GM15510 (cell line): ENCODE results near the gene CNPY4.

Experiments
- POLR2A ChIP-seq: IDR thresholded peaks from 3 replicates; pipeline ENCODE4 v1.6.1; 2011; ENCODE audit warnings: borderline replicate concordance; ENCODE audit not compliant: insufficient read length; ENCODE audit errors: extremely low read depth

Gene CNPY4

DNA sequence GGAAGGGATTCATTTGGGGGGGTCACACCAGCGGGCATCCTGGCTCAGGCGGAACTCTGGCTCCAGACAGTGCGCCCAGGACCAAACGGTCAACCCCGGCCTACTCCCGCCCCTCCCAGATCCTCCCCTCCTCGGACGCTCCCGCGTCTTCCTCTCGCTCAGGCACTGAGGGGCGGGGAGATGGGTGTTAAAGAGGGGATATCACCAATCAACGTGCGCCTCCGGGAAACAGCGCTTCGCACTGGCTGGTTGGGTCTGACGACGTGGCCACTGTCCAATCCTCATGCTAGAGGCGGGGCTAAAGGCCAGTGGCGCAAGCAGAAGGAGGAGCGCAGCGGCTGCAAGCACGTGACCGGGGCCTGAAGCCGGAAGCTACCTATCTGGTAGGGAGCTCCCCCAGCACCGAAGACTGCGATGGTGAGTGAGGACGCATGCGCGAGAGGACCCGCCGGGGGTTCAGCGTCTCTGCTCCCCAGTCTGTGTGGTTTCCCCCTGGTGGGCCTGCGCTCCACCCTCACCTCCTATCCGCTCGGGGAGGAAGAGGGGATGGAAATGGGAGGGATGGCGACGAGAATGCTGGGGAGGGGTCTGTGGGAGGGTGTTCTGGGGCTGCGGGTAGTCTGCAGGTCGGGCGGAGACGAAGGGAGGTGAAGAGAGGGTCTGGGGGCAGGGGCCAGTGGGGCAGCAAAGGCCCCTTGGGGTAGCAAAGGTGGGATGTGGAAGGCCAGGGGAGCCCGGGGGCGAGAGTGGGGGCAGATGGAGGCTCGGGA is 29.3 kb downstream of the CNPY4 start, which contains the start of gene LAMTOR4:
Gene LAMTOR4, plus strand, starts transcription at position 360 of the 770 bp plus-strand sequence. Its CDS starts 55 bp downstream, at position 415.
- peak; percentile 87 for TF ChIP-seq POLR2A

DNA sequence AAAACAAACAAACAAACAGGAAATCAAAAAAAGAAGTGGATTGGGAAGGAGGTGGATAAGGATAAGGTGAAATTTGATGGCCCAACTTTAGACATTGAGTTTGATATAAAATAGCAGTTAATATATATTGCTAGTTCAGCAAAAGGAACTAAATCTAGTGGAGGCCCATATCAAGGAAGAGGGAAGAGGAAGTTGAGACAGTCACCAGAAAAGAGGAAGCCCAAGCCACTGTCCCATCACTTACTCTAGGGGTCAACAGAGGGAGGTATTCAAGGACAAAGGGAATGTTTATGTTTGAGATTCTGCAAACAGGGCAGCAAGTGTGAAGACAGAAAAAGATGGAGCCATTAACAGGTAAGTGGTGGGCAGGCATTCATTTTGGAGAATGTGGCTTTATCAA is 33.0 kb downstream of the CNPY4 start:
- TF ChIP-seq POLR2A = no peak

DNA sequence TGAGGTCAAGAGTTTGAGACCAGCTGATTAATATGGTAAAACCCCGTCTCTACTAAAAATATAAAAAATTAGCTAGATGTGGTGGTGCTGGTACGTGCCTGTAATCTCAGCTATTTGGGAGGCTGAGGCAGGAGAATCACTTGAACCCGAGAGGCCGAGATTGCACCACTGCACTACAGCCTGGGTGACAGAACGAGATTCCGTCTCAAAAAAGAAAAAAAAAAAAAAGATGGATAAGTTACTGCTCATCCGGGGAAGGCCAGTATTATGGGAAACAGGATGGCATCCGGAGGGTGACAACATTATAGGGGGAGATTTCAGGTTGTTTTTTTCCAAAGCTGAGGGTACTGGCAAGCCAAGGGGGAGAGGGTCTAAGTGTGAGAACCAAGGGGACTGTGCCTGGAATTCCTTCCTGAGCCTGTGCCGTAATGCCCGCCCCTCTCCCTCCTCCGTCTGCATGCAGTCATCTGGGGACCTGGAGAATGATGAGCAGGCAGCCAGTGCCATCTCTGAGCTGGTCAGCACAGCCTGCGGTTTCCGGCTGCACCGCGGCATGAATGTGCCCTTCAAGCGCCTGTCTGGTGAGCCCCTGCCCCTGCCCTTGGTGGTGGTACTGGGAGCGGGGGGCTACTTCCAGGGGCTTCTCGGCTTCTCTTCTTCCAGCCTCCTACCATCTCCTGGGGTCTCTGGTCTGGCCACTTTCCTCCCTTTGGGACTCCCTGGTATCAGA is 33.7 kb downstream of the CNPY4 start:
- TF ChIP-seq POLR2A = no peak

DNA sequence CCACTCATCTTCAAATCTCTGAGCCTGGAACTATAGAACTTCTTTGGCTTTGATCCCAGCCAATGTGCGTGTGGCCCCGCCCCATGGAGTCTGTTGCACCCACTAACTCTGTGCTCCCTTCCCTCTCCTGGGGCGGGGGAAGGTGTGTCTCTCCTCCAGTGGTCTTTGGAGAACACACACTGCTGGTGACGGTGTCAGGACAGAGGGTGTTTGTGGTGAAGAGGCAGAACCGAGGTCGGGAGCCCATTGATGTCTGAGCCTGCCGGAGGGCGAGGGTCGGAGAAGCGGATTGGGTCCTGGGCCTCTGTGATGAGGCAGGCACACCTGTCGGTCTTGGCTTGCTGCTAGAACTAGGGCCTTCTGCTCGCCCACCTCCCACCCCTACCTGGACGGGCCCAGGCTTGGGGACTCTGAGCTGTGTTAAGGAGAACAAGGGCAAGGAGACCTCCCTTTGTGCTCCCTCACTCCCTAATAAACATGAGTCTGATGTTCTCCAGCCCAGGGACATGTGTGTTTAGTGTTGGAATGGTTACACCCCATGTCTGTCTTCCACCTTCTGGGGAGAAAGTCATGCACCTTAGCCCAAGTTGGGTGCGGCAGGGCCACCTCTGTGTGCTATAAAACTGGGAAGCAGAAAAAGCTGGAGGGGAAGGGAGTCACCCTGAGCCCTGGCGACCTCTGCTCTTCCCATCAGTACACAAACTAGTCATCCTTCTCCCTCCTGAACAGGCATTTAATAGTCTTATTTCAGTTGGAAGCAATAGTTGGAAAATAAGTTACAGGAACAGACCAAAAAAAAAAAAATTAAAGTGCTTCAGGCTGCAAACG is 34.5 kb downstream of the CNPY4 start:
- TF ChIP-seq POLR2A = no peak

DNA sequence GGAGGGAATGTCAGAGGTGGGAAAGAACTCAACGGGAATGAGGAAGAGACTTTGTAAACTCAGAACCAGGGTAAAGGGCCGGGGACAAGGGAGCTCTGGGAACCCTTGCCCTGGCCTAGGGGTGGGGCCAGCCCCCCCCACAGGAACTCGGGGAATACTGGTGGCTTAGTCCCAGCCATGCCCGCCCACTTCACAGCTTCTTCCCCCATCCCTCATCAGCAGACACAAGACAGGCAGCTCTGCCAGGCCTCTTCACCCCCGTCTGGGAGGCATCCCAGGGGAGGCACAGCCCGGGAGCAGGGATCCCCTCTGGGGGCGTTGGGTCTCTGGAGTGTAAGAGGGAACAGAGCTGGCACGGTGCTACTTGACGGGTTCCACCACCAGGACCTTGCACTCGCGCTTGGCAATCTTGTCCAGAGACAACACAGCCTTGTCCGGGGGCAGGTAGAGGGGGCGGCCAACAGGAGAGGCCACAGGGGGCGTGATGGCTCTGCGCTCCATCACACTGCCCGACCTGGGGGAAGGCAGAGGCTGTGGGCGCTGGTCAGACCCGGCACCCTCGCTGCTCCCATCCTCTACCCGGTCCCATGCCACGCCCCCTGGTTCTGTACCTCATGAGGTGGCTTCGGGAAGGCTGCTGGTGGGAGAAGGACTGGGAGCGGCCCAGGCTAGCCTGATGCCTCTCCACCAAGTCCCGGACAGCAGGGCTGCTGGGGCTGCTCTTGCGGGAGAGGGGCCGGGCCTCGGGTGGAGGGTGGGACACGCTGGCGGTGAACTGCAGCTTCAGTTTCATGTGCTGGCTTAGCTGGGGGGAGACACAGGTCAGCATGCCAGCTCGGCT is 35.4 kb downstream of the CNPY4 start:
- peak; percentile 11 for TF ChIP-seq POLR2A

DNA sequence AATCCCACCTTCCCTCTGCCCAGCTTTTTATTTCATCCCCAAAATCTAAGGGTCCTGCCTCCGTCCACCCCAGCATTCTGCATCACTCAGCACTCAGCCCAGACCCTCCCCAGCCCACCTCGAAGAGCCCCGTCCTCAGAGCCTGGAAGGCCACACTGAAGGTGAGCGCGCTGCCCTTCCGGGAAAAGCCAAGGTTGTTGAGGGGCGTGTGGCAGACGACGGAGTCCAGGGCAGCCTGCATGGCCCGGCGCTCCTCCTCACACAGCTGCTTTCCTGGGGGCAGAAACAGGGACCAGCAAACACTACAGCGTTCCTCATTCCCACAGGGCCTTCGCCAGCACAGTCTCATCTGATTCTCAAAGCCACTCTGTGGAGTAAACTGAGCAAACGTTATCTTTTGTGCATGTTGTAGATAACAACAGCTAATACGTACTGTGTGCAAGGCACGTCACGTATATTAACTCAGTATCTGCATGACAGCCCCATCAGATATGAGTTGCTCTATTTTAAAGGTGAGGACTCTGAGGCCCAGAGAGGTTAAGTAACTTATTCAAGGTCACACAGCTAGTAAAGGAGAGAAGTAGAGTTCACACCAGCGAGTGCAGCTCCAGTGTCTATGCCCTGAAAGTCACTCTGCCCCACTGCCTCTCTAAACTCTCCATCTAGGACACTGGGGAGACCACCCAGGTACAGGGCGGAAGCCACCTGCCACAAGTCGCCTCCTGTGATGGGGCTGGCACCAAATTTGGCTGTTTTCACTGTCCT is 36.3 kb downstream of the CNPY4 start:
- no peak for TF ChIP-seq POLR2A

DNA sequence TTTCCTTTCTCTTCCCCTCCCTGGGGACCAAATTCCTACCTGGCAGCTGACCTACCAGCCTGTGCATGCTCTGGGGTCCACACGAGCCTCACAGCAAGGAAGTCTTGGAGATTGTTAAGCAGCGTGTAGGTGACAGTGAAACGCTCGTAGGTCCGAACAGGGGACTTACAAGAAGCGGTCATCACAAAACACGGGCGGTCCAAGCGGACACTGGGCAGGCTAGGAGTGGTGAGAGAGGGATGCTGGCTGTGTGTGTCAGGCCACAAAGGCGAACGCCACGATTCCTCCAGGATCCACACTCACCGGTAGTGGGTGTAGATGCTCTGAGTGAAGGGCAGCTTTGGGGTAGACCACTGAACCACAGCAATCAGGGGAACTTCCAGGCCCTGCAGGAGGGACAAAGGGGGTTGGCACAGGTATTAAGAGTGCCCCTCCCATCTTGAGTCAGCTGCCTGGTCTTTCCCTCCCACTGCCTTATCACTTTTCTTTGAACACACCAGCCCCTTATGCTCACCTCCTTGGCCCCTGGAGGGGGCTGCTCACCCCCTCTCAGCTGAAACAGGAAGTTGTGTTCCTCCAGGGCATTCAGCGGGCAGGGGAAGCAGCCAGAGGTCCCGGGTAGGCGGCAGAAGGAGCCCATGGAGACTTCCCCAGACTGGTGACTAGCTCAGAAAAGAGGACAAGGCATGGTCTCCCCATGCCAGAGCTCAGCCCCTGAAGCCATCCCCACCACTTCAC is 37.1 kb downstream of the CNPY4 start:
- TF ChIP-seq POLR2A = no peak

DNA sequence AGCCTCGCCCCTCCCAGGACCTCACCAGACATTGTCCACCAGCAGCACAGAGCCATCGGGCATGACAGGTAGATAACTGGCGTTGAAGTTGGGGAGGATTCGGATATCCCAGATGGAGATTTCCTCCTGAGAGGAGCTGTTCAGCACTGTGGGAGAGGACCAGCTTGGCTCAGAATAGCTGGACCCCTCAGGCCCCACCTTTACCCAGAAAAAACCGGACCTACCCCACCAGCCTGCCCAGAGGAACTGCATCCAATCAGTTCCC is 37.6 kb downstream of the CNPY4 start:
- no peak for TF ChIP-seq POLR2A

DNA sequence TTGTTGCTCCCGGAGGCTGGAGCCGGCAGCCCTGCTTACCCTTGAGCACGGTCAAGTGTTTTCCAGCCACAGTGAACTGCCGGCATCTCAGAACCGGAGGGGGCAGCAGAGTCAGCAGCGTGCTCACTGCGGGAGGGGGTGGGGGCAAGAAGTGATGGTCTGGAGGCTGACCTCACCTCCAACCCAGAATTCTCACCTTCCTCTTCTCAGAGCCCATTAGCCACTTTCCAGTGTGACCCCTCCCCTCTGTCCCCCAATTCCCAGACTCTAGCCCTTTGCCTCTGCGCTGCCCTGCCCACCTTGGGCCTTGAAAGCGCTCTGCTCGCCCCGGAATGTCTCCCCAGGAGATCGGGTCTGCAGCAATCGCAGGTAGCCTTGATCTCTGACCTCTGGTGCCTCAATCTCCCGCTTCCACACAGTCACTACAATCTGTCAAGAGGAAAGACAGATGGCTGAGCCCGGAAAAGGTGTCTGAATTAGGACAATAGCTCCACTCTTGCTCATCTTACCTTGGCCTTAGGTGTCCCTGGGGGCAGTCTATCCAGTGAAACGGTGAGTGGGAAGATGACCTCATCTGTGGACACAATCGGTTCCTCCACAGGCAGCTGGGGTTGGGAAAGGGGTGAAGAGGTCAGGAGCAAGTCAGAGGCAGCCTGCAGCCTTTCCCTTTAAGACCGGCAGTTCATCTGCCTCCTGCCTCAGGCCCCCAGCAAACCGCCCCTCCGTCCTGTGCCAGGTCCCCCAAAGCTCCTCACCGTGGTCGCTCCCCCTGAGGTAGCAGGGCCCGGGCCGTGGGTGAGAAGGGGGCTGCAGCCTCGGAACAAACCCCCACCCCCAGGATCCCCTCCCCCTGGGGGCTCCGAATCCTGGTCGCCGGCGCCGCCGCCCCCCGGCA is 38.1 kb downstream of the CNPY4 start:
- TF ChIP-seq POLR2A = no peak

DNA sequence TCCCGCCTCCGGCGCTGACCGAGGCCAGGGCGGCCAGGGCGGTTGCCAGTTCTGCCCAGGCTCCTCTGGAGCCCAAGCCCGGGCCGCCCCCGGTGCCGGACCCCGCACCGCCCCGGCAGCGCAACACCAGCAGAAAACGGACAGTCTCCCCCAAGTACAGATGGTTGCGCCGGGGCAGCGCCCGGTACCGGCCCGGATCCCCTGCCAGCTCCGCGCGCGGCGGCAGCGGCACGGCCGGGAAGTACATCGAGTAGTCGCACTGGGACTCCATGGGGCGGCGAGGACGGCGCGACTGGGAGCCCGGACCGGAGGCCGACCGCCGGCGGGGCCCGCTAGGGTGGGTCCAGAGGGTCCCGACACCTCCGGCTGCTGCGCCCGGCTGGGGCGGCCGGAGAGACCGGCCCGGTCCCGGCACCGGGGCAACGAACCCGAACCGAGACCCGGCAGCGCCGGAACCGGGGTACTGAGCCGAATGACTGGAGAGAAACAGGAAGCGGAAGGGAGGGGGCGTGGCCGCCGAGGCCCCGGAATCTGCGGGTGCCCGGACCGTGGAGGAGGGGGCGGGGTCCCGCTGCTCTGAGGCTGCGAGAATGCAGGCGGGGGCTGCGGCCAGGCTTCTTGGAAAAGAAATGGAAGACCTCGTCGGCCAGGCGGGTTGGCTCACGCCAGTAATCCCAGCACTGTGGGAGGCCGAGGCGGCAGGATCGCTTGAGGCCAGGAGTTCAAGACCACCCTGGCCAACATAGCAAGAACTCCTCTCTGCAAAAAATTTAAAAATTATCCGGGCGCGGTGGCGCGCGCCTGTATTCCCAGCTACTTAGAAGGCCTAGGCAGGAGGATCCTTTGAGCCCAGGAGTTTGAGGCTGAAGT is 39.0 kb downstream of the CNPY4 start, which contains the start of gene TRAPPC14:
Gene TRAPPC14, minus strand, starts transcription at position 495 of the 870 bp plus-strand sequence. Its CDS starts 224 bp downstream, at position 271.
- TF ChIP-seq POLR2A = peak; percentile 76

DNA sequence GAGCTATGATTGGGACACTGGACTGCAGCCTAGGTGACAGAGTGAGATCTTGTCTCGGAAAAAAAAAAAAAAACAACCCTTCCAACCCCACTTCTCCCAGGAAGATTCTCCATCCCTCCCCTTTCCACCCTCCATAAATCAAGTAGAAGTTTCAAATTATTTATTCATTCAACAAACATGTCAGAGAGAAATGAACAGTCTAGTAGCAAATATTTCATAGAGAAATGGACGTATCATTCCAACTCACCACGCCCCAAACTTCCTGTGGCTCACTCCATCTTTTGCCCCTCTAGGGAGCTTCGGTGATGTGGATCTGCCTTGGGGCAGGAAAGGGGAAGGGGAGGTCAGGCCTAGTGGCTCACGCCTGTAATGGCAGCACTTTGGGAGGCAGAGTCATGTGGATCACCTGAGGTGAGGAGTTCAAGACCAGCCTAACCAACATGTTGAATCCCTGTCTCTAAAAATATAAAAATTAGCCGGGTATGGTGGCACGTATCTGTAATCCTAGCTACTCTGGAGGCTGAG is 39.7 kb downstream of the CNPY4 start:
- TF ChIP-seq POLR2A = no peak
